GM19239 (cell line): Measurements from ENCODE around the gene SRC.

Experiments
- DNase-seq: peaks from one replicate; pipeline ENCODE4 v3.0.0; 2011; ENCODE audit warnings: low spot score; ENCODE audit not compliant: insufficient read length
- FAIRE-seq: peaks from 2 replicates; lab custom pipeline; 2011; peaks lifted over from hg19 to GRCh38; lab: Jason Lieb, UNC

Gene SRC

DNA sequence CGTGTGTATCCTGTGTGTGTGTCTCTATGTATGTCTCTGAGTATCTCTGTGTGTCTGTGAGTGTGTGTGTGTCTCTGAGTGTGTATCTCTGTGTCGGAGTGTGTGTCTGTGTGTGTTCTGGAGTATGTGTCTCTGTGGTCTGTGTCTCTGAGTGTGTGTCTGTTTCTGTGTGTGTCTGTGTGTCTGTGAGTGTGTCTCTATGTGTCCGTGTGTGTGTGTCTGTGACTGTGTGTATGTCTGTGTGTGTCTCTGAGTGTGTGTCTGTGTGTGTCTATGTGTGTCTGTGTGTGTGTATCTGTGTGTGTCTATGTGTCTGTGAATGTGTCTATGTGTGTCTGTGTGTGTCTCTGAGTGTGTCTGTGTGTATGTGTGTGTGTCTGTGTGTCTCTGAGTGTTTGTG lies 73.4 kb downstream of the SRC start:
- DNase-seq (no peak), FAIRE-seq (no peak)

GRCh38 chr20:37419774-37420542 lies 74.0 kb downstream of the SRC start:
- DNase-seq: no peak
- no peak for FAIRE-seq

DNA sequence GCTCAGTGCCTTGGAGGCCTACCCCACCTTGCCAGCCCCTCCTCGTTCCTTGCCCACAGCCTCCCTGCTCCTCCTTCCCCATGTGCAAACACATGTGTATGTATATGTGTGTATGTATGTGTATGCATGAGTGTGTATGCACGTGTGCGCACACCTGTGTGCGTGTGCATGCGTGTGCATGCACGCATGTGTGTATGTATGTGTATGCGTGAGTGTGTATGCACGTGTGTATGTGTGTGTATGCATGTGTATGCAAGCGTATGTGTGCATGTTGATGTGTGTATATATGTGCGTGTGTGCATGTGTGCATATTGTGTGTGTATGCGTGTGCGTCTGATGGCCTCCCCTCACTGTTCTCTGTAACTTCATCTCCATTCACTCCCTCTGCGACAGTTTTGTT lies 74.7 kb downstream of the SRC start:
- no peak for DNase-seq
- no peak for FAIRE-seq

DNA sequence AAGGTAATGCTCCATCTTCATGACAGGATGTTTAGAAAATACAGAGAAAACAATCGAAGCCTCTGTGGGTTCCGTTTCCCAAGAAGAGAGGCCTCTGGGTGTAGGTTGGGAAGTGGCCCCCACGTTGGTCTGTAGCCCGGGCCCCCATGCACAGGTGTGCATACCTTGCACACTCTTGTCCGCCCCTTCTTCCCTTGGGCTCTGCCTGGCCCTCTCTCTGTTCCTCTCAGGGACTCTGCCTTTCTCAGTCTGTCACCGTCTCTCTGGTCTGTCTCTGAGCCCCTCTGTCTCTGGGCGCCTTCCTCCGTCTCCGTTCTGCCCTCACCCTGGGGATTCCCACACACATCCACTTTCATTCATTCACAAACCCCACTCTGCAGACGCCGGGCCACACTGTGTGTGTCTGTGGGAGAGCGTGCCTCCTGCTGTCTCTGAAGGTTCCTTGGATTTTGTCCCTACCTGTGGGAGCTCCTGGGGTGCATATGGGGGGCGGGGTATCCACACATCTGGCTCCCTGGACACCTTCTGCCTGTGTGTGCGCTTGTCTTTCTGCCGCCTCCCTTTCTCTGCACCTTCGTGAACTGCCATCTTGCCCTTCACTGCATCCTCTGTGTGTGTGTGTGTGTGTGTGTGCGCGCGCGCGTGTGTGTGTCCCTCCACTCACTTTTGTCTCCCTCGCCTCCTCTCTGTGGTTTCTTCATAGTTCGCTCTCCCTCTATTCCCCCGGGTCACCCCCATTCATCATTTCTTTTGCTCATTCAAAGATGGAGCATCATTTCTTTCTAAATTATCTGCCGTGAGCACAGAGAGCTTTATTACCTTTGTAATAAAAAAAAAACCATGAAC lies 75.3 kb downstream of the SRC start:
- DNase-seq (no peak), FAIRE-seq (no peak)

DNA sequence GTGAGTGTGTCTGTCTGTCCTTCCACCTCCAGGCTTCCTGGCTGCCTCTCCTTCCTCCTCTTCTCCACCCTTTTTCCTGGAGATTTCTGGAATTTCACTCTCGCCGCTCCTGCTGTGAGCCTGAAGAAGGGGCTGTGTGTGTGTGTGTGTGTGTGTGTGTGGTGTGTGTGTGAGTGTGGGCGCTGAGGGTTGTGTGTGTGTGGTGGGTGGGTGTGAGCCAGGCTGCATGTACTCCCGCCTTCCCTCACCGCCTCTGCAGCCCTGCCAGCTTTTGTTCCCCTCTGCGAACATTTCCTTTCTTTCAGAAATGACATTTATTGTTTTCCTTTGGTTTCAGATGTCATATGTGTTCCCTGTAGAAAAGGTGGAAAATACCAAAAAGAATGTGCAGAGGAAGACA lies 76.0 kb downstream of the SRC start:
- DNase-seq: no peak
- FAIRE-seq: no peak

- DNase-seq (no peak), FAIRE-seq (no peak)
These were observed 76.9 kb downstream of the SRC start for GRCh38 chr20:37422791-37423286.

DNA sequence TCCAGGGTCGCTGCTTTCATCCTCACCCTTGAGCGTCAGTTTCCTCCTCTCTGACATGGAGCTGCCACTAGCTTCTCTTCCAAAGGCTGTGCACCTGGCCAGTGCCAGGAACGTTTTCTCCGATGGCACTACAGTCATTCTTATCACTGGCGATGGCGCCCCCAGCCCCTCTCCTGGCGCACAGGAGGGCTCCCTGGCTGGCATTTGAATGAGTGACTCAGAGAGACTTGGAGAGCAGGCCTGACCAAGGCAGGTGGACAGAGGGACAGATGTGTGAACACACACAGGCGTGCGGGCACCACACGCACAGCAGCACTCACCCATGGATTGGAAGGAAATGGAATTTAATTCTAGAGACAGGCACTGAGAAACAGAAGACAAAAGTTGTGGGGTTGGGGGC lies 77.6 kb downstream of the SRC start:
- DNase-seq (no peak), FAIRE-seq (no peak)

DNA sequence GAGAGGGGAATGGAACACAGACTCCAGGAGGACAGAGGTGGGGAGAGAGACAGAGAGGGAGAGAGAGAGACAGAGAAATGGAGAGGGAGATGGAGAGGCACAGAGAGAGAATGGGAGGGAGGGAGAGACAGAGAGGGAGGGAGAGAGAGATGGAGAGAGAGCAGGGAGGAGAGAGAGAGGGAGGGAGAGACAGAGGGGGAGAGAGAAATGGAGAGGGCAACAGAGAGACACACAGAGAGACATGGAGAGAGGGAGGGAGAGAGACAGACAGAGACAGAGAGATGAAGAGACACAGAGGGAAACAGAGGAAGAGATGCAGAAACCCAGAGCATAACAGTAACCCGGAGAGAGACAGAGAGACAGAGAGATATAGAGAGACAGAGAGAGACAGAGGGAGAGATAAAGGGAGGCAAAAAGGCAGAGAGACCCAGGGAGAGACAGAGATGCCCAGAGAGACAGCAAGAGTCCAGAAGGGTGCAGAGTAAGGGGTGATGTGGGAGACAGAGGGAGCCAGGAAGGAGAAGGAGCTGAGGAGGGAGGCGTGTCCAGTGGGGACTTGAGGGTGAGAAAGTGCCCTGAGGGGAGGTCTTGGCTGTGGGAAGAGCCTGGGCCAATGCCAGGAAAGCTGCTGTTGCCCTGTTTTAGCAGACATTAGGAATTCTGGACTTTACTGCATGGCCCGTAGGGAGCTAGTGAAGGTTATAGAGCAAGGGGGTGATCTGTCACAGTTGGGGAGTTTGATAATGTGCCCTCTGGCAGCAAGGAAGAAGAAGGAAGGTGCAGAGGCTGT lies 78.3 kb downstream of the SRC start:
- DNase-seq (no peak), FAIRE-seq (no peak)

- FAIRE-seq: no peak
- DNase-seq: no peak
These were observed 79.2 kb downstream of the SRC start for GRCh38 chr20:37425103-37425625.

GRCh38 chr20:37426106-37426505 lies 80.2 kb downstream of the SRC start:
- FAIRE-seq: no peak

GRCh38 chr20:37426978-37427377 lies 81.0 kb downstream of the SRC start:
- DNase-seq (no peak), FAIRE-seq (no peak)

More at GRCh38 chr20:37426106-37426505, 80.2 kb downstream of the SRC start:
- no peak for DNase-seq

GRCh38 chr20:37430044-37430443 lies 84.1 kb downstream of the SRC start:
- FAIRE-seq: no peak
- no peak for DNase-seq

GRCh38 chr20:37430778-37431460 lies 85.0 kb downstream of the SRC start:
- no peak for DNase-seq
- no peak for FAIRE-seq

GRCh38 chr20:37431786-37432185 lies 85.8 kb downstream of the SRC start:
- FAIRE-seq: no peak

GRCh38 chr20:37432606-37433005 lies 86.7 kb downstream of the SRC start:
- FAIRE-seq (no peak), DNase-seq (no peak)

More at GRCh38 chr20:37431786-37432185, 85.8 kb downstream of the SRC start:
- DNase-seq: no peak

DNA sequence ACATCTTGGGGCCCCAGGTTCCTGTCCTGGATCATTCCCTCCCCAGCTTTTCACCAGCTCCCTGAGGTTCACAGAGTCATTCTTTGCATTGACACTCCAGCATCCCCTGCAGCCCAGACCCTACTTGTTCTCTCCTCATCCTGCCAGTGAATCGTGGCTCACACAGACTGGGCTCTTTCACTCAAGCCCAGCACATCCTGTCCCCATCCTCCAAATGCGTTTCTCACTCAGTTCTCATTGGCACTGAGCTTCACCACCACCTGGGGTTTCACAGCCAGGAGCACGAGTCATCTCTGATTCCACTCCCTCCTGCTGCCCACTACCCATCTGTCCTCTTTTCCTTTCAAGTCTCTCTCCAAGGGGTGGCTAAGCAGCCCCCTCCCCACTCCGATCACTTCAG lies 89.7 kb downstream of the SRC start:
- FAIRE-seq: no peak
- DNase-seq: no peak

DNA sequence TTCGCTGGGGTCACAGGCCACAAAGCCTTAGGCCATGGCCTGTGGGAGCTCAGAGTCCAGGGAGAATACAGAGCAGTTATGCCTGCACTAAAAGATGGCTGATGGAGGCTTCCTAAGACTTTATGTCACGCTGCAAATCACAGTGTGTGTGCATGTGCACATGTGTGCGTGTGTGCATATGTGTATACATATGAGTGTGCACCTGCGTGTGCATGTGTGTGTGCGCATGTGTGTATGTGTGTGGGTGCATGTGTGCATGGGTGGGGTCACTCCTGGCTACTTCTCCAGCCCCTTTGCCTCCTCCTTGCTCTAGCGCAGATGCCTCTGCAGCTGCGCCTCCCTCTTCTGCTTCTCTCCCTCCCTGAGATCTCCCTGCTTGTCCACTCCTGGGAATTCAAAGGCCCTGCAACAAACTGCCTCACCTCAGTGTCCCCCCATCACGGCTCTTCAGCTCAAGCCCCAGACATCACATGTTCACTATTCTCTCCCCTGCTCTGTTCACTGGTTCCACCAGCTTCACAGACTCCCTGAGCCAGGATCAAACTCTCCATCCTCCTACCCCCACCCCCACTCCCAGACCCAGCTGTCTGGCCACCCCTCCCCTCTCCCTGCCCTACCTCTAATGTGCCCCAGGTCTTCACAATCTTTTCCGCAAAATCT lies 90.7 kb downstream of the SRC start:
- DNase-seq (no peak), FAIRE-seq (no peak)

GRCh38 chr20:37437676-37438075 lies 91.7 kb downstream of the SRC start:
- no peak for DNase-seq
- no peak for FAIRE-seq
